ENCODE results near the gene SYT12. TPM values are rescaled to one million over a fixed set of nuclear protein-coding genes. Genes with fewer than 3 reads are reported as not detected.
A peak's percentile ranks its signal among the peaks of the same experiment; 100 is the strongest.

SYT12 gene, protein sequence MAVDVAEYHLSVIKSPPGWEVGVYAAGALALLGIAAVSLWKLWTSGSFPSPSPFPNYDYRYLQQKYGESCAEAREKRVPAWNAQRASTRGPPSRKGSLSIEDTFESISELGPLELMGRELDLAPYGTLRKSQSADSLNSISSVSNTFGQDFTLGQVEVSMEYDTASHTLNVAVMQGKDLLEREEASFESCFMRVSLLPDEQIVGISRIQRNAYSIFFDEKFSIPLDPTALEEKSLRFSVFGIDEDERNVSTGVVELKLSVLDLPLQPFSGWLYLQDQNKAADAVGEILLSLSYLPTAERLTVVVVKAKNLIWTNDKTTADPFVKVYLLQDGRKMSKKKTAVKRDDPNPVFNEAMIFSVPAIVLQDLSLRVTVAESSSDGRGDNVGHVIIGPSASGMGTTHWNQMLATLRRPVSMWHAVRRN
- not detected for total RNA-seq

DNA sequence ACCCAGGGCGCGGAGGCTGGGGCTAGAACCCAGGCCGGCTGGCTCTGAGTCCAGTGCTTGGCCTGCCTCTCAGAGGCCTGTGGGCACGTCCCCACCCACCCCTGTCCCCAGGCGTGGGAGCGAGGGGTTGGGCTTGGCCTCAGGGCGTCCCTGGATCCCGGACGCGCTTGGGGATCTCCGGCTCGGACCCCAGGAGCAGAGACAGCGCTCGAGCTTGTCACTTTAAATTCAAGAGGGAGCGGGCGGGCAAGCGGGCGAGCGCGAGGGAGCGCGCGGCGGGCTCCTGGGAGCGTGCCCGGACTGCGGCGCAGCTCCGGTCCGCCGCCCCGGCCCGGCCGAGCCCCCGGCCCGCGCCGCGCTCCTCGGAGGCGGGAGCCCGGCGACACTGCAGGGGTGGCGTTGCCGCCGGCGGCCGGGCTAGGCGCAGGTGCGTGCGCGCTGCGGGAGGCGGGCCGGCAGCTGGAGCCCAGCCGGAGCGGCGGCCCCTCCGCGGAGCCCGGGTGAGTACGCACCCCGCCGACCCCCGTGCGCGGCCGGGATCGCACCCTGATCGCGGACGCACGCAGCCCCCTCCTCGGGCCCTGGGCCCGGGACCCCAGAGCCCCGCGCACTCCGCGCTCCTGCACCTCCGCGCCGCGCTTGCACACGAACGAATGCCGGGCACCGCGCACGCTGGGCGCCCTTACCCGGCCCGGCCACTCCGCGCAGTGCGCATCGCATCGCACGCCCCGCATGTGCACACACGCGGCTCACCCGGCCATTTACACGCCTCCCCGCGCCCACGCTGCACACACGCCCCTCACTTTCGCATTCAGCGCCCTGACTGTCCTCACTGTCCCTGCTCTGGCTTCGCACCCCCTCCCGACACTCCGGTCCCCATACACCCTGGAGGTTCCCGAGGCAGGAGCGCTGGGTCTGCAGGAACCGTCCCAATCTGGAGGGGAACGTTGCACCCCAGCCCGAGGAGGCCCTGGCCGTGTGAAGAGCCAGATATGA is at the start of gene SYT12:
SYT12 (plus strand) TSS at position 174 of the 996 bp plus-strand sequence. CDS start 7,011 bp downstream, outside the sequence.
- Mint-ChIP-seq H3K27ac (no peak within 1 kb of the TSS), H3K4me1 (peaks cover 29% of the 10 kb centered on the region), H3K36me3 (peaks cover 2% of the 10 kb centered on the region), H3K9me3 (ENCODE audit: low read depth) (no peaks in the 10 kb centered on the region), H3K4me3 (peak within 1 kb of the TSS; percentile 6), H3K27me3 (peaks cover 68% of the 10 kb centered on the region)
- ATAC-seq (peak; percentile 25), DNase-seq (no peak)
- CTCF ChIA-PET, result no interaction called here

DNA sequence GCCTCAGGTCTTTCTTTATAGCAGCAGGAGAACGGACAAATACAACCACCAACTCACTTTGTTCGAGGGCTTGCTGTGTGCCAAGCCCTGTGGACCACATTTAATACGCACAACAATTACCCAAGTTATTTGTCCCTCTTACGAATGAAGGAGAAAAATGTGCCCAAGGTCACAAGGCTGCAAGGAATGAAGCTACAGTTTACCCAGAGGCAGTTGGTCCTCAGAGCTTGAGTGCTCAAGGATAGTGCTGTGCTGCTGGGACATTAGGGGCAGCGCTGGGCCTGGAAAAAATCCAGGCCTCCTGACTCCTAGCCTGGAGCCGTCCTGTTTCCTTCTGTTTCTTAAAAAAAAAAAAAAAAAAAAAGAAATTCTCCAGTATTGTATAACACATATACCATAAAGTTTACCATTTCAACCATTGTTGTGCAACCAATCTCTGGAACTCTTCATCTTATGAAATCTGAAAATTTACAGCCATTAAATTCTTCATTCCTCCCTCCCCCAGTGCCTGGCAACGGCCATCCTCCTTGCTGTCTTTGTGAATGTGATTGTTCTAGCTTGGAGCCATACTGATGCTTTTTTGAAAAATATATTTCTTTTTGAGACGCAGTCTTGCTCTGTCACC is 48.9 kb upstream of the SYT12 start:
- no peaks in the 10 kb centered on the region for H3K36me3 Mint-ChIP-seq
- H3K27ac Mint-ChIP-seq, result no peak overlapping the region
- H3K4me1 Mint-ChIP-seq, result peaks cover 10% of the 10 kb centered on the region
- ATAC-seq, result no peak
- no peaks in the 10 kb centered on the region for H3K9me3 Mint-ChIP-seq (ENCODE audit: low read depth)
- no peak for DNase-seq
- CTCF ChIA-PET, result interaction anchor here (1.4 kb wide), 1 partner anchor 12 kb away, joined by 3 read pairs; no protein-coding TSS in a partner anchor
- H3K27me3 Mint-ChIP-seq, result no peaks in the 10 kb centered on the region
- no peak overlapping the region for H3K4me3 Mint-ChIP-seq

DNA sequence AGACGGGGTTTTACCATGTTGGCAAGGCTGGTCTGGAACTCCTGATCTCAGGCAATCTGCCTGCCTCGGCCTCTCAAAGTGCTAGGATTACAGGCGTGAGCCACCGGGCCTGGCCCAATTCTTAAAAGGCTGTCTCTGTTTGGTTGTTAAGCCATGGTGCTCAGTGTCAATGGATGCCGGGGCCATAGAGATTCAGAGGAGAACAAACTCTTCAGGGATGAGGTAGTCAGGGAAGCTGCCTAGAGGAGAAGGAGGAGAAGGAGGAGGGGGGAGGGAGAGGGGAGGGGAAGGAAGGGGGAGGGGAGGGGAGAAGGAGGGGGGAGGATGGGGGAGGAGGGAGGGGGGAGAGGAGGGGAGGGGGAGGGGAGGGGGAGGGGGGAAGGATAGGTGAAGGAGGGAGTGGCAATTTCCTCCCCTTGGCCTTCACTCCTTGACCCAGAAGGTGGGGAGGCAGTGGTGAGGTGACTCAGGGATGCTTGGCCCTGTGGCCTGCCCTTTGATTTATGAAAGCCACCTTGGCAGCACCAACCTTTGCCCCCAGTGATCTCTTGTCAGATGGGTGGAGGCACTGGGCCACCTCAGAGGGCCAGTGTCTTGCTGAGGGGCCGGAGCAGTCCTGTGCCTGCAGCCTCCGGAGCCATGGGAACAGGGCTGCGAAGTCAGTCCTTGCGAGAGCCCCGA is 48.1 kb upstream of the SYT12 start, which contains the start of gene C11orf86:
C11orf86 (plus strand) TSS at position 581 of the 681 bp plus-strand sequence; CDS start at position 640, 59 bp downstream.
- Mint-ChIP-seq H3K9me3 (ENCODE audit: low read depth) (peaks cover 2% of the 10 kb centered on the region), H3K27ac (no peak within 1 kb of the TSS), H3K4me3 (no peak within 1 kb of the TSS), H3K4me1 (peaks cover 10% of the 10 kb centered on the region), H3K27me3 (no peaks in the 10 kb centered on the region), H3K36me3 (no peaks in the 10 kb centered on the region)
- DNase-seq (no peak), ATAC-seq (no peak)
- CTCF ChIA-PET, result interaction anchor here (0.6 to 1.5 kb wide), 4 partner anchors 12 to 91 kb away, joined by 3 to 4 read pairs (median 3); no protein-coding TSS in a partner anchor

DNA sequence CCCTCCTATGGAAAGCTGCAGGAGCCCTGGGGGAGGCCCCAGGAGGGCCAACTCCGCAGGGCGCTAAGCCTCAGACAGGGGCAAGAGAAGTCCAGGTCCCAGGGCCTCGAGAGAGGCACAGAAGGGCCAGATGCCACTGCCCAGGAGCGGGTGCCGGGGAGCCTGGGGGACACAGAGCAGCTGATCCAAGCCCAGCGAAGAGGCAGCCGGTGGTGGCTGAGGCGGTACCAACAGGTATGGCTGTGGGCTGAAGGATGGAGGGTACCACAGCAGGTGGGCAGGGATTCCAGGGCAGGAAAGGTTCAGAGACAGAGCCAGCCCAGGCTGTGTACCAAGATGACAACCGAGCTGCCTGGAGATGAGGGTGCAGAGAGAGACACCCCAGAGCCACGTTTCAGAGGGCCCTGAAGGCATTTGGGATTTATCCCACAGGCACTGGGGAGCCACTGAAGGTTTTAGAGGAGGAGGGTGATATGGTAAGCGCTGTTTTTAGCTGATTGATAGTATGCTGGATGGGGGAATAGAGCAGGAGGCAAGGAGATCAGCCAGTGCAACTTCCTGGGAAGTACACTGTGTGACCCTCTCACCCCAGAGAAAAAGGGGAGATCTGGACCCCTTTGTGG is 47.4 kb upstream of the SYT12 start:
- no peaks in the 10 kb centered on the region for H3K36me3 Mint-ChIP-seq
- ATAC-seq, result no peak
- no peaks in the 10 kb centered on the region for H3K27me3 Mint-ChIP-seq

DNA sequence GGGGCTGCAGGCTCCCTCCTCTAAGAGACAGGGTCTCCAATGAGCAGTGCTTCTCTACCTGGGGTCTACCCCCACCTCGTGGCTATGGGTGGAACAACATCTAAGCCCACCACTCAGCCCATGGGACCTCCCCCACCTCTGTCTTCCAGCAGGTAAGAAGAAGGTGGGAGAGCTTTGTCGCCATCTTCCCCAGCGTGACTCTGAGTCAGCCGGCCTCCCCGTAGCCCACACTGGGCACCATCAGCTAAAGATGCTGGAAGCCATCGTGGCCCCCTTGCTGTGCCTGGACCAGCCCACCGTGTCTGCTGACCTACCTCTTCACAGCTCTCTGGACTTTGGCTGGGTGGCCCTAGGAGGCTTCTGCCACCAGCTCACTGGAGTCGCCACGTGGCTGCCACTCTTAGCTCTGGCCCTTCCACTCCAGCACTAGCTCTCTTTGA is 46.9 kb upstream of the SYT12 start:
- Mint-ChIP-seq H3K9me3 (ENCODE audit: low read depth) (peaks cover 2% of the 10 kb centered on the region), H3K4me1 (peaks cover 1% of the 10 kb centered on the region), H3K4me3 (no peak overlapping the region), H3K27ac (no peak overlapping the region), H3K36me3 (no peaks in the 10 kb centered on the region), H3K27me3 (no peaks in the 10 kb centered on the region)
- ATAC-seq (no peak), DNase-seq (no peak)
- CTCF ChIA-PET, result interaction anchor here (0.9 to 1.5 kb wide), 6 partner anchors 10 to 93 kb away, joined by 3 to 4 read pairs (median 3); no protein-coding TSS in a partner anchor

More for the DNA sequence above, 47.4 kb upstream of the SYT12 start:
- Mint-ChIP-seq H3K4me3 (no peak overlapping the region), H3K27ac (no peak overlapping the region), H3K4me1 (peaks cover 6% of the 10 kb centered on the region), H3K9me3 (ENCODE audit: low read depth) (peaks cover 2% of the 10 kb centered on the region)
- DNase-seq, result no peak
- CTCF ChIA-PET, result interaction anchor here (0.6 to 1.5 kb wide), 5 partner anchors 11 to 92 kb away, joined by 3 to 4 read pairs (median 3); no protein-coding TSS in a partner anchor

DNA sequence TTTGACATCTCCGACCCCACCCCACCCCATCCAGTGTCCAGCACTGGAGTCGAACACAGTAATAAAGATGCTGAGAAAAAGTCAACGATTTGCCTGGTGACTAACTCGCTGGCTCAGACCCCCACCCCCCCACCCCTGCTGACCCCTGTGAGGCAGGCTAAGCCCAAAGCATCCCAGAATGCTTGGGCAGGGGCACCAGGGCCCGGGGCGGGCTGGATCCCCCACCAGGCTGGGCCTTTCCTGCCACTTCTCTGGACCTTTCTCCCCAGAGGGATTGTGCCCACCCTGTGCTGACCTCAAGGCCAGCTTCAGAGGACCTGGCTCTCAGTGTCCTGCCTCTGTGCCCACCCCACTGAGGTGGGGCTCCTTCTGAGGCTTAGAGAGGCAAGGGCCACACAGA is 46.0 kb upstream of the SYT12 start:
- no peak overlapping the region for H3K4me3 Mint-ChIP-seq
- ATAC-seq (no peak), DNase-seq (no peak)
- no peaks in the 10 kb centered on the region for H3K36me3 Mint-ChIP-seq
- H3K27ac Mint-ChIP-seq, result no peak overlapping the region
- CTCF ChIA-PET, result interaction anchor here (0.9 to 1.0 kb wide), 3 partner anchors 18 to 78 kb away, joined by 3 read pairs; no protein-coding TSS in a partner anchor
- peaks cover under 1% of the 10 kb centered on the region for H3K4me1 Mint-ChIP-seq
- H3K27me3 Mint-ChIP-seq, result peaks cover 2% of the 10 kb centered on the region
- H3K9me3 Mint-ChIP-seq (ENCODE audit: low read depth), result peaks cover 2% of the 10 kb centered on the region

DNA sequence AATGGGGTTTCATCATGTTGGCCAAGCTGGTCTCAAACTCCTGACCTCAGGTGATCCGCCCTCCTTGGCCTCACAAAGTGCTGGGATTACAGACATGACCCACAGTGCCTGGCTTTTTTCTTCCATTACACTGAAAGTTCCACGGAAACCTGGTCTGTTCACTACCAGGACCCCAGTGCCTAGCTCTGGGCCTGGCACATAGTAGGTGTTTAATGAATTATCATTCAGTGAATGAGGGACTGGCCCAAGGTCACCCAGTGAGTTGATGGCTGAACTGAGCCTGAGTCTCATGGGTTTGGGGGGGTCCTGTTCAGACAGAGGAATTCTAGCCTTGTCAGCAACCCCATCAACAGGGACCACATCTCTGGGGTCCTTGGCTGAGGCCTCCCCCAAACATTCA is 44.7 kb upstream of the SYT12 start:
- Mint-ChIP-seq H3K9me3 (ENCODE audit: low read depth) (peaks cover 2% of the 10 kb centered on the region), H3K4me3 (no peak overlapping the region), H3K27me3 (peaks cover 6% of the 10 kb centered on the region), H3K36me3 (no peaks in the 10 kb centered on the region), H3K4me1 (peaks cover 5% of the 10 kb centered on the region), H3K27ac (no peak overlapping the region)
- CTCF ChIA-PET, result no interaction called here
- no peak for DNase-seq
- ATAC-seq, result no peak

DNA sequence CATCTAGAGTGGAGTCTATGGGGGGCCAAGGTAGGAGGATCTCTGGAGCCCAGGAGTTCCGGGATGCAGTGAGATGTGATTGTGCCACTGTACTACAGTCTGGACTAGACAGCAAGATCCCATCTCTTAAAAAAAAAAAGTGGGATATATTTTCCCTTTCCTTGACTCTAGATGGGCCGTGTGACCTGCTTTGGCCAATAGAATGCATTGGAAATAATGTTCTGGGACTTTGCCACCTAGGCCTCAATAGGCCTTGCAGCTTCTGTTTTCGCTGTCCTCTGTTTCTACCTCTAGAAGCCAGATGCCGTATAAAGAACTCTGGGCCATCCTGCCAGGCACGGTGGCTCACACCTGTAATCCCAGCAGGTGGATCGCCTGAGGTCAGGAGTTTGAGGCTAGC is 44.2 kb upstream of the SYT12 start:
- Mint-ChIP-seq H3K27me3 (peaks cover 6% of the 10 kb centered on the region), H3K4me3 (no peak overlapping the region), H3K4me1 (peaks cover 5% of the 10 kb centered on the region), H3K27ac (no peak overlapping the region), H3K9me3 (ENCODE audit: low read depth) (peaks cover 2% of the 10 kb centered on the region), H3K36me3 (no peaks in the 10 kb centered on the region)
- no peak for ATAC-seq
- no peak for DNase-seq
- CTCF ChIA-PET, result interaction anchor here (0.7 kb wide), 1 partner anchor 220 kb away, joined by 3 read pairs; no protein-coding TSS in a partner anchor

DNA sequence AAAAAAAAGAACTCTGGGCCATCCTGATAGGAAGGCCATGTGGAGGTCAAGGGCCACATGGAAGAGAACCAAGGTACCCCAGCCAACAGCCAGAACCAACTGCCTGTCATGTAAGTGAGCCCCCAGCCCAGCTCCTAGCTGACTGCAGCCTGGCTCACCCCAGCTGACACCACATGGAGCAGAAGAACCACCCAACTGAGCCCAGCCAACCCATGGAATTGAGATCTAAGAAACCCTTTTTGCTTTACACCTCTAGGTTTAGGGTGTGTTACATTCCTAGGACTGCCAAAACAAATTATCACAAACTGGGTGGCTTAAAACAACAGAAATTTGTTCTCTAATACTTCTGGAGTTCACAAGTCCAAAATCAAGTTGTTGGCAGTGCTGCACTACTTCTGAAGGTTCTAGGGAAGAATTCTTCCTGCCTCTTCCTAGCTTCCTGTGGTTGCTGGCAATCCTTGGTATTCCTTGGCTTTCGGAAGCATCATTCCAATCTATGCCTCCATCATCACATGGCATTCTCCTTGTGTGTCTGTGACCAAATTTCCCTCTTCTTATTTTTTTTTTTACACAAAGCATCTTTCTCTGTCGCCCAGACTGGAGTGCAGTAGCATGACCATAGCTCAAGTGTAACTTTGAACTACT is 43.5 kb upstream of the SYT12 start:
- H3K4me3 Mint-ChIP-seq, result no peak overlapping the region
- no peaks in the 10 kb centered on the region for H3K36me3 Mint-ChIP-seq
- no peak for ATAC-seq
- no peak for DNase-seq
- peaks cover 2% of the 10 kb centered on the region for H3K9me3 Mint-ChIP-seq (ENCODE audit: low read depth)
- H3K27me3 Mint-ChIP-seq, result peaks cover 6% of the 10 kb centered on the region
- CTCF ChIA-PET, result interaction anchor here (0.7 kb wide), 1 partner anchor 221 kb away, joined by 3 read pairs; no protein-coding TSS in a partner anchor
- H3K4me1 Mint-ChIP-seq, result peaks cover 5% of the 10 kb centered on the region
- no peak overlapping the region for H3K27ac Mint-ChIP-seq

DNA sequence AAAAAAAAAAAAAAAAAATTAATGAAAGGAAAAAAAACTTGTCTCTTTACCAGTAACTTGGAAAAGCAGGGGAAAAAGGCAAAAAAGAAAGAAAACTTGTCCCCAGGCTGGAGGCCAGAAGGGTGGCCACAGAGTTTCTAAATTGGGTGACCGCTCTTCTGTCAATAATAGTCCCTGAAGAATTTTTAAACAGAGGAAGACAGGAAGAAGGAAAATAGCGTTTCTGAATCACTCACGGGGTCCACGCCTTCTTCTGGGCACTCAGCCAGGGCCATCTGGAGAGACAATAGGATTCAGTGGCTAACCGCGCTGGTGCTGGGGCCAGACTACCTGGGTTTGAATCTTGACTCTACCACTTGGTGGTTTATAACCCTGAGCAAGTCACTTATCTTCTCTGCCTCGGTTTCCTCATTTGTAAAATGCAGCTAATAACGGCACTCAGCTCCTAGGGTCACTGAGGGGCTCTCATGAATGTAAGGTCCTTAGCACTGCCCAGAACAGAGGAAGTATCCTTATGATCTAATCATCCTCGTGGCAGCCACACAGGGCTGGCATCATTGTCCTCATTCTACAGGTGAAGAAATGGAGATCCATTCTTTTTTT is 40.9 kb upstream of the SYT12 start:
- H3K27me3 Mint-ChIP-seq, result peaks cover 6% of the 10 kb centered on the region
- H3K36me3 Mint-ChIP-seq, result no peaks in the 10 kb centered on the region
- peaks cover 2% of the 10 kb centered on the region for H3K9me3 Mint-ChIP-seq (ENCODE audit: low read depth)
- no peak overlapping the region for H3K4me3 Mint-ChIP-seq
- ATAC-seq, result no peak
- CTCF ChIA-PET, result interaction anchor here (0.7 kb wide), 1 partner anchor 171 kb away, joined by 4 read pairs; no protein-coding TSS in a partner anchor
- peaks cover 5% of the 10 kb centered on the region for H3K4me1 Mint-ChIP-seq
- no peak for DNase-seq
- no peak overlapping the region for H3K27ac Mint-ChIP-seq

DNA sequence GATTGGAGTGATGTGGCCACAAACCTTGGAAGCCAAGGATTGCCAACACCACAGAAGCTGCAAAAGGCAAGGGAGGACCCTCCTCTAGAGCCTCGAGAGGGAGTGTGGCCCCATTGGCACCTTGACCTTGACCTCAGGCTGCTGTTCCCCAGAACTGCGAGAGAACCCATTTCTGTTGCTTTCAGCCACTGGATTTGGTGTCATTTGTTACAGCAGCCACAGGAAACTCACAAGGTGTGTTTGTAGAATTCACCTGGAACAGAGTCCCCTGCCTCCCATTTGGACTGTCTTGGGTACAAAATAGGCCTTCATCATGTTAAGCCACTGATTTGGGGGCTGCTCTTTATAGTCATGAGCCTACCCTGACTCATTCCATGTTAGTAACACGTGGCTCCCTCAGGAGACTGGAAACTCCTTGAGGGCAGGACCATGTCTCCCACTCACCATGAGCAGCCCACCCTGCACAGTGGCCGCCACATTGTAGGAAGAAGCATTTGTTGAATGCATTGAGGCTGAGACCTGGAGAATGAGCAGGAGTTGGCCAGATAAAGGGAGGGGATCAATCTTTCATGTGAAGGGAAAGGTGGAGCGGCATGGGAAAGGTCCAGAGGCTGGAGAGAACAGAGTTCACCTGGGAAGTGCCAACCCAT is 39.5 kb upstream of the SYT12 start:
- H3K4me3 Mint-ChIP-seq, result no peak overlapping the region
- CTCF ChIA-PET, result no interaction called here
- ATAC-seq (no peak), DNase-seq (no peak)
- peaks cover 6% of the 10 kb centered on the region for H3K27me3 Mint-ChIP-seq
- peaks cover 2% of the 10 kb centered on the region for H3K9me3 Mint-ChIP-seq (ENCODE audit: low read depth)
- no peaks in the 10 kb centered on the region for H3K36me3 Mint-ChIP-seq
- H3K4me1 Mint-ChIP-seq, result peaks cover 8% of the 10 kb centered on the region
- no peak overlapping the region for H3K27ac Mint-ChIP-seq
